Gastroesophageal sphincter (tissue), 4 donors: ENCODE data around the gene SMTNL2. TPM values are rescaled to one million over a fixed set of nuclear protein-coding genes. Genes with fewer than 3 reads are reported as not detected.

ENCODE experiments used
- ATAC-seq: fragments of 150-250 bp; one replicate; pipeline ENCODE4 v1.9.1; 2016; ENCODE audit warnings: mild to moderate bottlenecking, moderate library complexity
- H3K27ac ChIP-seq, 4 donors: fragments of 200-600 bp; sonication (generic) in 3 of 4; 1 replicate in 3 of 4; 2 replicates in 1 of 4; pipeline ENCODE4 v1.5.1; 2016 to 2019
- H3K27me3 ChIP-seq: fragments of 200-600 bp; sonication (generic); one replicate; pipeline ENCODE4 v1.5.1; 2019
- H3K36me3 ChIP-seq, 2 donors: fragments of 200-600 bp; sonication (generic); one replicate each; pipeline ENCODE4 v1.5.1; 2019; ENCODE audit warnings: control low read depth in 1 of 2
- H3K4me1 ChIP-seq, 3 donors: fragments of 200-600 bp; sonication (generic); 1 replicate in 2 of 3; 2 replicates in 1 of 3; pipeline ENCODE4 v1.5.1; 2016 to 2019; ENCODE audit warnings: control low read depth in 2 of 3
- H3K4me3 ChIP-seq, 2 donors: fragments of 200-600 bp; sonication (generic); one replicate each; pipeline ENCODE4 v1.5.1; 2019; ENCODE audit warnings: mild to moderate bottlenecking in 1 of 2, moderate library complexity in 1 of 2
- H3K9me3 ChIP-seq, 3 donors: fragments of 200-600 bp; sonication (generic); one replicate each; pipeline ENCODE4 v1.5.1; 2017 to 2019; ENCODE audit warnings: control low read depth in 2 of 3
- EP300 ChIP-seq: sonication (generic); formaldehyde crosslinking; IDR thresholded peaks from one replicate; pipeline ENCODE4 v1.6.1; 2017; ENCODE audit warnings: antibody characterized with exemption, mild to moderate bottlenecking
- POLR2A ChIP-seq, 2 donors: fragments of 450-650 bp; IDR thresholded peaks; one replicate each; pipeline ENCODE4 v1.6.1; 2017; ENCODE audit warnings: antibody characterized with exemption in 2 of 2, mild to moderate bottlenecking in 2 of 2, moderate library complexity in 1 of 2
- POLR2AphosphoS5 ChIP-seq: sonication (generic); formaldehyde crosslinking; IDR thresholded peaks from one replicate; pipeline ENCODE4 v1.6.1; 2017; ENCODE audit warnings: antibody characterized with exemption
- WGBS, 2 donors: methylation state at CpG; one replicate each; pipeline ENCODE4 v1.1.5; 2018; ENCODE audit warnings: low coverage in 1 of 2; 5-methylcytosine and 5-hydroxymethylcytosine counted together
- total RNA-seq, 4 donors: library from RNA; depleted of rRNA; stranded (reverse); fragments of >200 nt; gene quantifications; one replicate each; pipeline ENCODE4 v1.1.0, GENCODE V29; 2016
- TF ChIP-seq, protein P1 (sequence below), 4 experiments: fragments of 200-600 bp in 2 of 4; fragments of 450-650 bp in 2 of 4; sonication (generic) in 1 of 4; IDR thresholded peaks; one replicate each; pipeline ENCODE4 v1.5.1; 2017 to 2019; ENCODE audit warnings: antibody characterized with exemption in 4 of 4, mild to moderate bottlenecking in 2 of 4, moderate library complexity in 2 of 4

The SMTNL2 gene
- total RNA-seq, 4 donors from 2014 or later = 2.0 to 5.2 (median 3.7) TPM

DNA sequence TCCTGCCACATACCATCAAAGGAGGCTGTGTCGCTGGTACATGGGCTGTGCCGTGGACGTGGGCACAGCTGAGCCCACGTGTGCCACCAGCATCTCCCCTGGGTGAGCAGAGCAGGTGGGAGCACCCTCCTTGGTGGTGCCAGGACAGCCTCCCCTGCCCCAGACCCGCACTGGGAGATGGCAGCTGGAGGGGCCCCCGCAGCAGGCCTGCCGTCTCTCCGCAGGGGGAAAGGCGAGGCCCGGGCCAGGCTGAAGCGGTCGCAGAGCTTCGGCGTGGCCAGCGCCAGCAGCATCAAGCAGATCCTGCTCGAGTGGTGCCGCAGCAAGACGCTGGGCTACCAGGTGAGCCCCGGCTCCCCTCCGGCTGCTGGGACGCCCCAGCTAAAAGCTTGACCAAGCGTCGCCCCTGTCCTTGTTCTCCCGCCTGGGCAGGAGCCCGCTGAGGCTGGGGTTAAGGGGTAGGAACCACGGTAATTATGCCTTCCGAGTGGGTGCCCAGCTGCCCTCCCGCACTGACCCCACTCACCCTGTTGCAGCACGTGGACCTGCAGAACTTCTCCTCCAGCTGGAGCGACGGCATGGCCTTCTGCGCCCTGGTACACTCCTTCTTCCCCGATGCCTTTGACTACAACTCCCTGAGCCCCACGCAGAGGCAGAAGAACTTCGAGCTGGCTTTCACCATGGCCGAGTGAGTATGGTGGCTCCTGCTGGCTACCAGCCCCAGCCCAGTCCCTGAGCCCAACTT, 12.5 kb downstream of the SMTNL2 start:
- WGBS, 2 donors = 93% methylated on average over 3 of the region's 36 CpGs; no CpG with 5 or more reads in 1 of the 2 donors
- peaks cover 0 to 6% of the 10 kb centered on the region in 2 donors for H3K36me3 ChIP-seq
- no peak for ATAC-seq
- no peak for TF ChIP-seq EP300
- no peak for TF ChIP-seq POLR2AphosphoS5
- TF ChIP-seq, protein P1, sequence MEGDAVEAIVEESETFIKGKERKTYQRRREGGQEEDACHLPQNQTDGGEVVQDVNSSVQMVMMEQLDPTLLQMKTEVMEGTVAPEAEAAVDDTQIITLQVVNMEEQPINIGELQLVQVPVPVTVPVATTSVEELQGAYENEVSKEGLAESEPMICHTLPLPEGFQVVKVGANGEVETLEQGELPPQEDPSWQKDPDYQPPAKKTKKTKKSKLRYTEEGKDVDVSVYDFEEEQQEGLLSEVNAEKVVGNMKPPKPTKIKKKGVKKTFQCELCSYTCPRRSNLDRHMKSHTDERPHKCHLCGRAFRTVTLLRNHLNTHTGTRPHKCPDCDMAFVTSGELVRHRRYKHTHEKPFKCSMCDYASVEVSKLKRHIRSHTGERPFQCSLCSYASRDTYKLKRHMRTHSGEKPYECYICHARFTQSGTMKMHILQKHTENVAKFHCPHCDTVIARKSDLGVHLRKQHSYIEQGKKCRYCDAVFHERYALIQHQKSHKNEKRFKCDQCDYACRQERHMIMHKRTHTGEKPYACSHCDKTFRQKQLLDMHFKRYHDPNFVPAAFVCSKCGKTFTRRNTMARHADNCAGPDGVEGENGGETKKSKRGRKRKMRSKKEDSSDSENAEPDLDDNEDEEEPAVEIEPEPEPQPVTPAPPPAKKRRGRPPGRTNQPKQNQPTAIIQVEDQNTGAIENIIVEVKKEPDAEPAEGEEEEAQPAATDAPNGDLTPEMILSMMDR (IDR thresholded peaks at IDR 0.05) = no peak
- no peak for TF ChIP-seq POLR2A (IDR thresholded peaks at IDR 0.05)
- H3K27me3 ChIP-seq = peaks cover 15% of the 10 kb centered on the region
- peak overlapping the region in 2 of 4 donors; percentile 80 to 87 for H3K27ac ChIP-seq
- no peak overlapping the region for H3K4me3 ChIP-seq
- no peaks in the 10 kb centered on the region for H3K9me3 ChIP-seq
- H3K4me1 ChIP-seq = peaks cover 0 to 45% (median 15%) of the 10 kb centered on the region in 3 donors

DNA sequence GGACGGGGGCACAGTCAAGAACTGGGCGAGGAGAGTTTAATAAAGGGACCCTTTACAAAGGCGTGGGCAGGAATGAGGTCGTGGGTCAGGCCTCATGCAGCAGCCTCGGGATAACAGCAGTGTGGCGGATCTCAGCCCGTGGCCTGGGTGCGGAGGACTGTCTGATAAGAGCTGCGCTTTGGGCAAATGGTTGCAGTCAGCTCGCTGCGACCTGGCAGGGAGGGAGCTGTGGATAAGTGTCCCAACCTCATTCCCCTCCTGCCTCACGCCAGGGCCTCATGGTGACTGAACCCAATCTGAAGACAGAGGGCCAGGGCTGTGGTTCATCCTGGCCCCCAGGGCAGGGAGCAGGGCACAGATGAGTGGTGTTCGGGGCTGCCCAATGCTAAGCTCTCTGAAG, 13.6 kb downstream of the SMTNL2 start:
- no peak for ATAC-seq

DNA sequence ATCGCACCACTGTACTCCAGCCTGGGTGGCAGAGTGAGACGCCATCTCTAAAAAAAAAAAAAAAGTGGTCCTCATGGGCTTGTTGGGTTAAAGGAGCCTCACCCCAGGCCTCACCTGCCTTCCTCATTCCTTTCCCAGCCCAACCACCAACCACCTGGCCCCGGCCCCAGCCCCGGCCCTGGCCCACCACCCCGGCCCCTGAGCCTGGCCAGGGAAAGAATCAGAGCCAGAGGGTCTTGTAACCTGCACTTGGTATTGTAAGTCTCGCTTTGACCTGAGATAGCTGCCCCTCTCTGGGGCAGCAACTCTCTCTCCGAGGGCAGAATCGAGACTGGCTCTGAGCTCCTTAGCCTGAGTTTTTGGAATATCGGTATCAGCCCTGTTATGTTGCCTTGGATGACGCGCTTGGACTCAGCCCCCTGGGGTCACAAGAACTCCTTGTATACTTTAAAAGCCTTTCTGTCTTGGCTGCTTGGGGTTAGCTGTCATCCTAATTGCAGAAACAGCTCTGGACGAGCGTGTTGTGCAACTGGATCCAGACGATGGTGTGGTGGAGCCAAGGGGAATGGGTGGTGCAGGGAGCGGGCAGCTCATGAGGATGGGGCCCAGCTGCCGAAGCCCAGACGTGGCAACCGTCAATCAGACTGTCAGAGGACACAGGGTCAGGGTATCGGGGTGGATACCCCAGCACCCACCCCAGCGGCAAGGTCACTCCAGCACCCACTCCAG, 14.6 kb downstream of the SMTNL2 start:
- 60 to 86% methylated on average over 1 to 3 of the region's 20 CpGs for WGBS, 2 donors
- peaks cover 0 to 45% (median 15%) of the 10 kb centered on the region in 3 donors for H3K4me1 ChIP-seq
- H3K9me3 ChIP-seq = no peaks in the 10 kb centered on the region
- H3K4me3 ChIP-seq = peak overlapping the region in 1 of 2 donors; percentile 11
- H3K36me3 ChIP-seq = peaks cover 0 to 6% of the 10 kb centered on the region in 2 donors
- H3K27me3 ChIP-seq = peaks cover 15% of the 10 kb centered on the region
- ATAC-seq = peak; percentile 93
- peak overlapping the region; percentile 48 to 90 (median 84) for H3K27ac ChIP-seq
- peak; percentile 73 for TF ChIP-seq POLR2AphosphoS5
- no peak for TF ChIP-seq POLR2A (IDR thresholded peaks at IDR 0.05)

More for the DNA sequence above, 13.6 kb downstream of the SMTNL2 start:
- peak overlapping the region; percentile 48 to 90 (median 84) for H3K27ac ChIP-seq
- TF ChIP-seq, protein P1 (IDR thresholded peaks at IDR 0.05) = no peak
- TF ChIP-seq EP300 (no peak), POLR2AphosphoS5 (no peak), POLR2A (IDR thresholded peaks at IDR 0.05) (no peak)
- 82 to 89% methylated on average over 4 to 7 of the region's 13 CpGs for WGBS, 2 donors
- no peak overlapping the region for H3K4me3 ChIP-seq
- peaks cover 0 to 42% (median 15%) of the 10 kb centered on the region in 3 donors for H3K4me1 ChIP-seq
- peaks cover 0 to 6% of the 10 kb centered on the region in 2 donors for H3K36me3 ChIP-seq
- no peaks in the 10 kb centered on the region for H3K9me3 ChIP-seq
- H3K27me3 ChIP-seq = peaks cover 15% of the 10 kb centered on the region

DNA sequence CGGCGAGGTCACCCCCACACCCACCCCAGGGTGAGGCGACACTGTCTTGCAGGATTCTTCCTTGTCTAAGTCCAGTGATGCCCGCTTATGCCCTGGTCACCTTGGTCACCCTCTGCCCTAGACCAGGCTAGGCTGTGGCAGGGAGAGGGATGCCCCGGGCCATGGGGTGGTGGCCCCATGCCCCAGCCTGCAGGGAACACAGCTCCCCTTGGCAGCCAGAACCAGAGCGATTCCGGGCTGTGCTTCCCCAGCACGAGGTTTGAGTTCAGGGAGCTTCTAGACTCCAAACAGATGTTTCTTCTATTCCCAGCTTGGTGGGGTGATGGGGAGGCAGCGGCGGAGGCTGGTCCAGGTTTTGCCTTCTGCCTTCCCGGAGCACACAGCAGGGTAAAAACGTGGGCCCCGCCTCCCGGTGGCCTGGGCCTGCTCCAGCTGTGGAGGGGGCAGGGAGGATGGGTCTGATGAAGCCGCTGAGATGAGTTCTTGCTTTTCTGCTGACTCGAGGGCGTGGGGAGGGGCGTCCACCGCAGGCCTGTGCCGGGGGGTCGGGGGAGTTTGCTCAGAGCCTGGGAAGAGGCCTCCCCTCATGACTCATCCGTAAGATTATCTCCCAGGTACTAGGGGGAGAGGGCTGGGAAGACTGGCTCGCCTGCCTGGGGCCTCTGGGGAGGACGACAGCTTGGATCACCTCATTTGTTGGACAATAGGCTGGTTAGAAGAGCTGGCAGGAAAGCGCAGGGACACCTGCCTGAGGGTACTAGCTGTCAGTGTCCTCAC, 15.4 kb downstream of the SMTNL2 start:
- Histone ChIP-seq H3K27me3 (peaks cover 15% of the 10 kb centered on the region), H3K27ac (peak overlapping the region; percentile 39 to 90 (median 84)), H3K4me3 (peak overlapping the region in 1 of 2 donors; percentile 11), H3K9me3 (no peaks in the 10 kb centered on the region), H3K4me1 (peaks cover 0 to 52% (median 19%) of the 10 kb centered on the region in 3 donors), H3K36me3 (peaks cover 0 to 6% of the 10 kb centered on the region in 2 donors)
- no CpG with 5 or more reads among the region's 25 CpGs for WGBS, 2 donors
- ATAC-seq = peak; percentile 64
- no peak for TF ChIP-seq POLR2AphosphoS5
- no peak for TF ChIP-seq POLR2A (IDR thresholded peaks at IDR 0.05)
- TF ChIP-seq, protein P1 (IDR thresholded peaks at IDR 0.05) = no peak
- no peak for TF ChIP-seq EP300

DNA sequence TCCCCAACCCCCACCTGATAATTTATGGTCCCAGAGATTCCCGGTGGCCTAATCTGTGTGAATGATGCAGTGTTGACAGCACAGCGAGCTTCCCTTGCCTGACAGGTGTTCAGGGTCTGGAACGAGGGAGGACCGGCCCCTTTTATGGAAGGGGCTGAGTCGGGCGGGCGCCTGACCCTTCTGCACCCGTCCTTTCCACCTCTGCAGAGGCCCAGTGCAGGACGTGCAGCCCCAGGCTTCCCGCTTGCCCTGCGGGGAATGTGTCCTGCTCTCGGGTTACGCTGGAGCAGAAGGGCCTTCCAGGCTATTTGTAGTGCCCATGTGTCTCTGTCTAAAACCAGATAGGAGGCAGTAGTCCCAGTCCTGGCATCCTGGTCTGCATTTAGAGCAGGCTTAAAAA, 16.2 kb downstream of the SMTNL2 start:
- H3K4me1 ChIP-seq = peaks cover 0 to 61% (median 19%) of the 10 kb centered on the region in 3 donors
- ATAC-seq = no peak
- H3K27me3 ChIP-seq = peaks cover 15% of the 10 kb centered on the region
- peaks cover 0 to 6% of the 10 kb centered on the region in 2 donors for H3K36me3 ChIP-seq
- WGBS, 2 donors = no CpG with 5 or more reads among the region's 13 CpGs
- H3K9me3 ChIP-seq = no peaks in the 10 kb centered on the region
- TF ChIP-seq POLR2A (IDR thresholded peaks at IDR 0.05) (no peak), EP300 (no peak), POLR2AphosphoS5 (no peak)
- TF ChIP-seq, protein P1 (IDR thresholded peaks at IDR 0.05) = no peak
- H3K27ac ChIP-seq = peak overlapping the region in 3 of 4 donors; percentile 80 to 90 (median 87)
- no peak overlapping the region for H3K4me3 ChIP-seq
